Measurements from ENCODE around the gene STXBP6. TPM values are rescaled to one million over a fixed set of nuclear protein-coding genes. Genes with fewer than 3 reads are reported as not detected.

The STXBP6 gene
- total and polyA plus RNA-seq, 2 of the 13 experiments (the other 11 are each of a cell fraction or from before 2014, with no cell fraction given) = 35.3 to 42.8 TPM

- TF ChIP-seq, protein P1, sequence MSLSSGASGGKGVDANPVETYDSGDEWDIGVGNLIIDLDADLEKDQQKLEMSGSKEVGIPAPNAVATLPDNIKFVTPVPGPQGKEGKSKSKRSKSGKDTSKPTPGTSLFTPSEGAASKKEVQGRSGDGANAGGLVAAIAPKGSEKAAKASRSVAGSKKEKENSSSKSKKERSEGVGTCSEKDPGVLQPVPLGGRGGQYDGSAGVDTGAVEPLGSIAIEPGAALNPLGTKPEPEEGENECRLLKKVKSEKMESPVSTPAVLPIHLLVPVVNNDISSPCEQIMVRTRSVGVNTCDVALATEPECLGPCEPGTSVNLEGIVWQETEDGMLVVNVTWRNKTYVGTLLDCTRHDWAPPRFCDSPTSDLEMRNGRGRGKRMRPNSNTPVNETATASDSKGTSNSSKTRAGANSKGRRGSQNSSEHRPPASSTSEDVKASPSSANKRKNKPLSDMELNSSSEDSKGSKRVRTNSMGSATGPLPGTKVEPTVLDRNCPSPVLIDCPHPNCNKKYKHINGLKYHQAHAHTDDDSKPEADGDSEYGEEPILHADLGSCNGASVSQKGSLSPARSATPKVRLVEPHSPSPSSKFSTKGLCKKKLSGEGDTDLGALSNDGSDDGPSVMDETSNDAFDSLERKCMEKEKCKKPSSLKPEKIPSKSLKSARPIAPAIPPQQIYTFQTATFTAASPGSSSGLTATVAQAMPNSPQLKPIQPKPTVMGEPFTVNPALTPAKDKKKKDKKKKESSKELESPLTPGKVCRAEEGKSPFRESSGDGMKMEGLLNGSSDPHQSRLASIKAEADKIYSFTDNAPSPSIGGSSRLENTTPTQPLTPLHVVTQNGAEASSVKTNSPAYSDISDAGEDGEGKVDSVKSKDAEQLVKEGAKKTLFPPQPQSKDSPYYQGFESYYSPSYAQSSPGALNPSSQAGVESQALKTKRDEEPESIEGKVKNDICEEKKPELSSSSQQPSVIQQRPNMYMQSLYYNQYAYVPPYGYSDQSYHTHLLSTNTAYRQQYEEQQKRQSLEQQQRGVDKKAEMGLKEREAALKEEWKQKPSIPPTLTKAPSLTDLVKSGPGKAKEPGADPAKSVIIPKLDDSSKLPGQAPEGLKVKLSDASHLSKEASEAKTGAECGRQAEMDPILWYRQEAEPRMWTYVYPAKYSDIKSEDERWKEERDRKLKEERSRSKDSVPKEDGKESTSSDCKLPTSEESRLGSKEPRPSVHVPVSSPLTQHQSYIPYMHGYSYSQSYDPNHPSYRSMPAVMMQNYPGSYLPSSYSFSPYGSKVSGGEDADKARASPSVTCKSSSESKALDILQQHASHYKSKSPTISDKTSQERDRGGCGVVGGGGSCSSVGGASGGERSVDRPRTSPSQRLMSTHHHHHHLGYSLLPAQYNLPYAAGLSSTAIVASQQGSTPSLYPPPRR (CRISPR knock-in tag; IDR thresholded peaks at IDR 0.05; ENCODE audit: borderline replicate concordance) = no peak
- TF ChIP-seq ISX (CRISPR knock-in tag; conservative IDR thresholded peaks at IDR 0.05) = no peak
- no peak for TF ChIP-seq POLR2AphosphoS2 (IDR thresholded peaks at IDR 0.05; ENCODE audit: low read depth, low read length)
- peak; percentile 93 for TF ChIP-seq PHF21A (CRISPR knock-in tag; IDR thresholded peaks at IDR 0.05)
- no peak for TF ChIP-seq JARID2 (CRISPR knock-in tag; IDR thresholded peaks at IDR 0.05; ENCODE audit: insufficient replicate concordance)
- TF ChIP-seq ZBTB4 (CRISPR knock-in tag; IDR thresholded peaks at IDR 0.05; ENCODE audit: borderline replicate concordance) = peak; percentile 82; the same call in 1 of the 2 replicates
- TF ChIP-seq XRCC5 (optimal IDR thresholded peaks at IDR 0.05; ENCODE audit: low read length) = peak; percentile 75
- no peak for TF ChIP-seq MTF1 (CRISPR knock-in tag; IDR thresholded peaks at IDR 0.05)
- peak; percentile 76; the same call in 1 of the 2 replicates for TF ChIP-seq KDM5B (CRISPR knock-in tag; IDR thresholded peaks at IDR 0.05; ENCODE audit: borderline replicate concordance)
- TF ChIP-seq ZNF264 (CRISPR knock-in tag; IDR thresholded peaks at IDR 0.05) = peak; percentile 94; the same call in 1 of the 2 replicates
- peak; percentile 90 for TF ChIP-seq BCL6 (CRISPR knock-in tag; IDR thresholded peaks at IDR 0.05)
- TF ChIP-seq SMYD3 (CRISPR knock-in tag; IDR thresholded peaks at IDR 0.05) = peak; percentile 60
- peak; percentile 93 for TF ChIP-seq ZNF766 (CRISPR knock-in tag; IDR thresholded peaks at IDR 0.05; ENCODE audit: borderline replicate concordance)
- no peak for TF ChIP-seq ZNF24 (IDR thresholded peaks at IDR 0.05)
- TF ChIP-seq MBNL3 (CRISPR knock-in tag; conservative IDR thresholded peaks at IDR 0.05) = no peak
- TF ChIP-seq GATAD2A (CRISPR knock-in tag; IDR thresholded peaks at IDR 0.05) = peak; percentile 90
- peak; percentile 29 to 37; a peak in 2 of 4 replicates for TF ChIP-seq ATF4 (CRISPR knock-in tag; IDR thresholded peaks at IDR 0.05)
- TF ChIP-seq SKI (IDR thresholded peaks at IDR 0.05; ENCODE audit: partially characterized antibody) = no peak
- TF ChIP-seq ZNF788 (CRISPR knock-in tag; IDR thresholded peaks at IDR 0.05; ENCODE audit: borderline replicate concordance) = peak; percentile 63; the same call in 1 of the 2 replicates
- TF ChIP-seq THYN1 (CRISPR knock-in tag; IDR thresholded peaks at IDR 0.05; ENCODE audit: borderline replicate concordance, low read depth) = peak; percentile 90; the same call in 1 of the 2 replicates
Observed at GRCh38 chr14:24818058-24818822, 231.7 kb downstream of the STXBP6 start (continued).

Measured in HepG2 (cell line).